ENCODE results near the gene RAB34.
A peak's percentile ranks its signal among the peaks of the same experiment; 100 is the strongest.
"Not testable (repeated sequence)": the region's sequence is repeated elsewhere in the genome, so short reads cannot be mapped to it uniquely, and the experiment has no call there.

The RAB34 gene

DNA sequence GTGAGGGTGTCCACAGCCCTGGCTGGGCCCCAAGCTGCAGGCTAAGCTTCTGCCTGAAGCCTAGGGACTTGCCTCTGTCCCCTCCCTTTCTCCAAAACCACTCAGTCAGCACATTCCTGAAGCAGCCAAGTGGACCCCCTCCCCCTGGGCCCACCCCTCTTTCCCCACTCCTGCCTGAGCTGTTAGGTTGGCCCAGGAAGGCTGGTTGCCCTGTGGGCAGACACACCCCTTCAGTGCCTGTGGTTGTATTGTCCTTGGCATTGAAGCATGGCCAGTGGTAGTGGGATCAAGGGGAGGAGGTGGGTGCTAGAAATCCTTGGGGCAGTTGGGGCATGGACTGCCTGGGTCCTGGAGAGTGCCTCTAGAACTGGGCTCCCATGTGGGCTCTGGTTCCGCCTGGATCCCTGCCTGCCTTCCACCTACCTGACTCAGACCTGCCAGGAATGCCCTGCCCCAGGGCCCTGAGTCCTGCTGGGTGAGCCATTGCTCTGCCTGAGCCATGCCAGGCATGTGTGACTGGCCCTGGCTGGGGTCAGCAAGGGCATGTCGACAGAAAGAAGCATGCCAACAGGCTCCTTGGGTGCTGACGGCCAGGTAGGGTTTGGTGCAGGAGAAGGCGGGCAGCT, 28.2 kb upstream of the RAB34 start:
- DNase-seq = no peak

DNA sequence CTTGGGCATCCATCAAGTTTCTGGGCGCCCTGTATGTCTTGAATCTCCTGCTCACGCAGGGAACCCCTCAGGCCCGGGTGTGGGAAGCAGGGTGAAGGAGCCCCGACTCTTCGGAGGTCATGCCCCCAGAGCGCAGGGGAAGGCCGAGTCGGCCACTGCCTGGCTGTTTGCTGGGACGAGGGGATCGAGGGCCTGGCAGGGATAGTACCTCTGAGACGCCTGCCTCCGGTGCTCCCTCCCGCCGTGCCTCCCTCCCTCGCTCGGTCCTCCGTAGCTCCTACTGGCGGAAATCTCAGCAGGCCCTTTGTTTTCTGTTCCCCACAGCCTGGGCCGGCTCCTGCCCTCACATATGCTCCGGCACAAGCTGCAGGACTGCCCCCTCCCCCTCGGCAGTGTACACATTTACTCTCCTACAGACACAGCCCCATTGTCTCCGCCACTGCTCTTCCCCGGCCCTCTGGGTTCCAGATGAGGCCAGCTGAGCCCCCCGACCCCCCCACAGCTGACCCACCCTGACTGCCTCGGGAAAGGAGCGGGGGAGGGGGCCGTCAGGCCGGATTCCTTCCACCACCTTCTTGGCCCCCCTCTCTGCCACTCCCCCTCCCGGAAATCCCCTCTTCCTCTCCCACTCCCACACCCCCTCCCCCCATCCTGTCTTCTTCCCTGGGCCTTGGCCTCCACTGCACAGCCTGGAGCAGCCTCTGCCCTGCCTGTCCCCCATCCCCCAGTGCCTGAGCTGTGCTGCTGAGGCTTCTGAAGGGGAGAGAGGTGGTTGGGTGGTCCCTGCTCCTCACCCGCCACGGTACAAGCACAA, 27.5 kb upstream of the RAB34 start:
- DNase-seq = peak; percentile 33

DNA sequence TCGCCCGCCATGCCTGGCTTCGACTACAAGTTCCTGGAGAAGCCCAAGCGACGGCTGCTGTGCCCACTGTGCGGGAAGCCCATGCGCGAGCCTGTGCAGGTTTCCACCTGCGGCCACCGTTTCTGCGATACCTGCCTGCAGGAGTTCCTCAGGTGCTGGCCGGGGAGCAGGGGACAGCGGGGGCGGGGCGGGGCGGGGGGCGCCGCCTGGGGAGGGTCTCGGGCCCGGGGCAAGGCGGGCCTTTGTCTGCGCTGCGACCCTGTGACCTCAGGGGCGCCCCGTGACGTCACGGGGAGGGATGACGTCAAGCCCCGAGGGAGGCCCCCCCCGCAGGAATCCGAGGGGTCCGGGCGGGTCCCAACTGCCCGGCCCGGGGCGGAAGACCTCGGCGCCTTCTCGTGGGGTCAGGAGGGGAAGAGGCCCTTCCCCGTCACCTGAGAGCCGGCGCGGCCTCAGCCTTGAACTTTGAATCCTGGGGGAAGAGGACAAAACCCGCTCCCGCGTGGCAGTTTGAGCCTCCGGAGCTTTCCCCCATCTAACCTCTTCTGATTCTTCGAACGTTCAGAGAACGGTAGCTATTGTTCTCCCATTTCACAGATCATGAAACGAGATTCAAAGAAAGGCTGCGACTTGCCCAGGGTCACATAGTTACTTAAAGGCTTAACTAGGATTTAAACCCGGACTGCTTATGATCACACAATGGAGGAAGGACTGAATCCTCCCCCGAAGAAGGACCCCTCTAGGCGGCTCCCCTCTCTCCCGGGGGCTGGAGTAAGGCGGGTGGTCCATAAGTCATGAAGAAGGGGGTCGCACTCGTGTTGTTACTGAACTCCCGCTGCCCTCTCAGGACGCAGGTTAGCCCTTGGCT, 26.7 kb upstream of the RAB34 start:
- DNase-seq = peak; percentile 72

DNA sequence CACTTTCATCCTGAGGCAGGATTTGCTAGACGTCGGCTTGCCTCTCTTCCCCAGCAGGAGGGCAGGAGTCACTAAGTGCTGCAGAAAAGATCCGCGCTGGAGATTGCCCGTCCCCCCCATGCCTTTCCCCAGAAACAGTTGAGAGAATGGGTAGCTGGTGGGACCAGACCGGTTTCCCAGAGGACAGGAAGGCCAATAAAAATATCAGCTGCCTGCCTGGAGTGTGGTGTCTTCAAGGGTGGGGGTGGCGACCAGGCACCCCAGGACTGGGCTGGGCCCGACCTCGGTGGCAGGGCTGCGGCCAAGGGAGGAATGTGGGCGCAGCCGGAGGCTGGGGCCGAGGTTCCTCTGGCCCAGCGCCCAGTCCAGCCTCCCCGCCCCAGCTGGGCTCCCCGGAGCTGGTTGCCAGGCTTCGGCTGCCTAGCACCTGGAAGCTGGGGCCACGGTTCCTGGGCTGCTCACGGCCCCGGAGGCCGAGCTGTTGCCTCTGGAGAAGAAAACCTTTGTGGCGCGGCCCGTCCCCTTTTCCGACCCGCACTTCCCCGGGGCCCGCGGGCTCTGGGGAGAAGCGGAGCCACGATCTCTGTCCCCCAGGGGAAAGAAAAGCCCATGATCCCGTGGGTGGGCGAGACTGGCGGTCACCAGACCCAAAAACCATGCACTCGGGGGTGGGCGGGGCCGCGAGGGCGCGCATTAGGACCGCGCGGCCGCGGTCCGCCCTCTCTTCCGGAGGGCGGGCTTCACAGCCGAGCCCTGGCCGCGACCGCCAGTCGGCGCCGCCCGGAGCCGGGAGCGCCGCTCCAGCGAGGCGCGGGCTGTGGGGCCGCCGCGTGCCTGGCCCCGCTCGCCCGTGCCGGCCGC, 25.8 kb upstream of the RAB34 start, which contains the start of gene TRAF4:
Gene TRAF4 (plus strand): TSS at position 769 of the 861 bp plus-strand sequence. CDS start 102 bp downstream, outside the sequence.
- peak; percentile 82 for DNase-seq

DNA sequence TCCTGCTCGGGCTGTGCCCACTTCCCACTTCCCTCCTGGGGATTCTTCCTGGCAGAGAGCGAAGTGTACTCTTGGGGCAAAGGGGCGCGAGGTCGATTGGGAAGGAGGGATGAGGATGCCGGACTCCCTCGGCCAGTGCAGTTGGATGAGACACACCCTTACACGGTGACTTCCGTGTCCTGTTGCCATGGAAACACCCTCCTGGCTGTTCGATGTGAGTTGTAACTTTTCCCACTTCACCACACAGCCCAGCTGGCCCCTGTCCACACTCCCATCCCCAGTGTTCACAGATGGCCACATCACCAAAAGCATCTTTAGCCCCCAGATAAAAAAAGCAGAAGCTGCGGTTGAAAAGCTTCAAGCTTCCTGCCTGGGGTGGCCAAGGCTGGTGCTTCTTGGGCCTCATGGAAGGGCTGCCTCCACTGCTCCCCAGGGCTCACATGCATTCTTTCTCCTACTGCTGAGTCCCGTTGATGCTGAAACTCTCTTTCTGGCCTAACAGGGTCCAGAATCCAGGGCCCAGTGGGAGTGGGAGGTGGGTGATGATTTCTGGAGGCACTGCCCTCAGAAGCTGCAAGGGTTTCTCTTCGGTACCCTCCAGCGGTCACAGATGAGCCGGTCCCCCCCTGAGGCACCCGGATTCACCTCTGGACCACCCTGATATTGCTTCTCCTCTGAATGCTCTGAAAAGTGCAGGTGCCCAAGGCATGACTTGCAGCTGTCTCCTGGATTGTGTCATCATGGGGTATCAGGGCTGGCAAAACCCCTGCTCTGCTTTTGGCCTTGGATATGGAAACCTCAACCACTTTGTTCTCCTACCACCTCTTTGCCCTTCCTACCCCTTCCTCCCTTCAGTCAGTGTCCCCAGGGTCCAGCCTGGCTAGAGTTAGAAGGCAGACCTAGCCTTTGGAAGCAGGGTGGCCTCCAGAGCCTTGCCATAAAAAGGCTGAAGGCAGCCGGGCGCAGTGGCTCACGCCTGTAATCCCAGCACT, 24.0 kb upstream of the RAB34 start:
- peak; percentile 64 for DNase-seq

DNA sequence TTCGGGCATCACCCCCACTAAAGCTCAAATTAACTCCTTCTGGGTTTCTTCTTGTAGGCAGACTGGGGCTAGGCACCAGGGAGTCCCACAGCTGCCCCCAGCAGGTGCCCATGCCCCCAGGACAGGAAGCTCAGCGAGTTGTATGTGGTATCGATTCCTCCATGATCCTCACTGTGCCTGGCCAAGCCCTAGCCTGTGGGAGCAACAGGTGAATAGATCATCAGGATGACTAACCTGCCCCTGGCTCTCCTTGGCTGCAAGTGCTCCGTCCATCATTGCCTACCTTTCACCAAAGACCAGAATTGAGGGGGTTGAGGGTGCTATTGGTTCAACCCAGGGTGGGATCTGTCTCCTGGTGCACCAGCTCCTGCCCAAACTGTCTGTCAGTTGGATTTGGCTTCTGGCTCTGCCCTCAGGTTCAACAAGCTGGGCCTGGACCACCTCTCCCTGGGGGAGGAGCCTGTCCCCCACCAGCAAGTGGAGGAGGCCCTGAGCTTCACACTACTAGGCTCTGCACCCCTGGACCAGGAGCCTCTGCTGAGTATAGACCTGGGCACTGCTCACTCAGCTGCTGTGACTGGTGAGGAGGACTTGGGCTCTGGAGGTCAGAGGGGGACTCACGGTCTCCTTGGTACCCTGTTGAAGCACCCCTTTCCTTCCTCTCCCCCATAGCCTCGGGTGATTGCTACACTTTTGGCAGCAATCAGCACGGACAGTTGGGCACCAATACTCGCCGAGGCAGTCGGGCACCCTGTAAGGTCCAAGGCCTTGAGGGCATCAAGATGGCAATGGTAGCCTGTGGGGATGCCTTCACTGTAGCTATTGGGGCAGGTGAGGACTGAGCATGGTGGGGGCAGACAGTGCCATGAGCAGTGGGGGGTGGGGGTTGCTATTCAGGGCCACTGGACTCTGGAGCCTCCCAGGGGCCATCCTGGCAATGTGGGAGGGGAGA, 23.0 kb upstream of the RAB34 start:
- no peak for DNase-seq

DNA sequence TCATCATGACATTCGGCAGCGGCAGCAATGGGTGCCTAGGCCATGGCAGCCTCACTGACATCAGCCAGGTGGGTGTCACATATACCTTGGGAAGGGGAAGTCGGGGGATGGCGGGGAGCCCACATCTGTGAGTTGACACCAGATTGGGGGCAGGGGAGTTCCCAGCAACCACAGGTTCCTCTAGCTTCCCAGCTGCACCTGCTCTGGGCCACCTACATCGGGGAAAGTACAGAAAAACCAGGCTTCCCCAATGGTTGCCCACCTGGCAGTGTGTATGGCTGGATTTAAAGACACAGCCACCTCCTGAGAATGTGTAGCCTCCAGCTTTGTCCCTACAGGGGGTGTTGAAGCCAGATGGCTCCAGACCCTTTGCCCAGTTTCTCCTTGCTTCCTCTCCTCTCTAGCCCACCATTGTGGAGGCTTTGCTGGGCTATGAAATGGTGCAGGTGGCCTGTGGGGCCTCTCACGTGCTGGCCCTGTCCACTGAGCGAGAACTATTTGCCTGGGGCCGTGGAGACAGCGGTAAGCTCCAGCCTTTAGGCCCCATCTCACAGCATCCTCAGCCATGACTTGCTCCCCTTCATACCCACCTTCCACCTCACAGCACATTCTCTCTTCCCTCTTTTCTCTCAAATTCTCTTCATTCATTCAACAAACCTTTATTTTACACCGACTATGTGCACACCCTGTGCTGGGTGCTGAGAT, 21.2 kb upstream of the RAB34 start:
- DNase-seq = peak; percentile 89

DNA sequence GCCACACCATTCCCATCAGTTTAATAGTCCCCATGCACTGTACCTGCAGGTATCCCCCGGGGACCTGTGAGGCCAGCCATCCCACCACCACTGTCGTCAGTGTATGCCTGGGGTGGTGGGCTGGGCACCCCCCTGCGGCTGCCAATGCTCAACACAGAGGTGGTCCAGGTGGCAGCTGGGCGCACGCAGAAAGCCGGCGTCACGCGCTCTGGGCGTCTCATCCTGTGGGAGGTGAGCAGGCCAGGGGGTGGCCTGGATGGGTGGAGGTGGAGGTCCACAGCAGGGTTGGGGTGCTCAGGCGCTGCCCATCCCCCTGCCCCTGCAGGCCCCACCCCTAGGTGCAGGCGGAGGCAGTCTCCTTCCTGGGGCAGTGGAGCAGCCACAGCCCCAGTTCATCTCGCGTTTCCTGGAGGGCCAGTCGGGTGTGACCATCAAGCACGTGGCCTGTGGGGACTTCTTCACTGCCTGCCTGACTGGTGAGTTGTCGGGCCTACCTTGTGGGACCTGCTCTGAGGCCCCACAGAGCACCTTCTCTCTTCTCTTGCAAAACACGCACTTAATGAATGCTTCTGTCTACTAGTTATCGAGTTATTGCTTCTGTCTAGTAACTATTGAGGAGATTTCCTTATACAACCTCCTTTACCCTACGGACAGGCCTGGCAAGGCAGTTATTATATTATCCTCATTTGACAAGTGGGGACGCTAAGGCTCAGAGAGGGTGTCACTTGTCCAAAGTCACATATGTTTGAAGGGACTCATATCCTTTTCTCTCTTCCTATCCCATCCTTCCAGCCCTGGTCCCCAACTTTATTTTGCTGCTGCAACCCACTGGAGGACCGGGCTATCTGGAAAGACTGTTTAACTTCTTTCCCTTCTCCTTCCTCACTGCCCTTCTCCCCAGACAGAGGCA, 20.4 kb upstream of the RAB34 start:
- peak; percentile 86 for DNase-seq

DNA sequence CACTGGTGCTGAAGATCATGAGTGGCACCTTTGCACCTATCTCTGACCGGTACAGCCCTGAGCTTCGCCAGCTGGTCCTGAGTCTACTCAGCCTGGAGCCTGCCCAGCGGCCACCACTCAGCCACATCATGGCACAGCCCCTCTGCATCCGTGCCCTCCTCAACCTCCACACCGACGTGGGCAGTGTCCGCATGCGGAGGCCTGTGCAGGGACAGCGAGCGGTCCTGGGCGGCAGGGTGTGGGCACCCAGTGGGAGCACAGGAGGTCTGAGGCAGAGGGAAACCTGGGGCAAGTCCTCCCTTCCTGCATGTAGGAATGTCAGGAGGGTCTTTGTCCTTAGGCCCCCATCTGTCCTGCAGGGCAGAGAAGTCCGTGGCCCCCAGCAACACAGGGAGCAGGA, 19.6 kb upstream of the RAB34 start:
- no peak for DNase-seq

DNA sequence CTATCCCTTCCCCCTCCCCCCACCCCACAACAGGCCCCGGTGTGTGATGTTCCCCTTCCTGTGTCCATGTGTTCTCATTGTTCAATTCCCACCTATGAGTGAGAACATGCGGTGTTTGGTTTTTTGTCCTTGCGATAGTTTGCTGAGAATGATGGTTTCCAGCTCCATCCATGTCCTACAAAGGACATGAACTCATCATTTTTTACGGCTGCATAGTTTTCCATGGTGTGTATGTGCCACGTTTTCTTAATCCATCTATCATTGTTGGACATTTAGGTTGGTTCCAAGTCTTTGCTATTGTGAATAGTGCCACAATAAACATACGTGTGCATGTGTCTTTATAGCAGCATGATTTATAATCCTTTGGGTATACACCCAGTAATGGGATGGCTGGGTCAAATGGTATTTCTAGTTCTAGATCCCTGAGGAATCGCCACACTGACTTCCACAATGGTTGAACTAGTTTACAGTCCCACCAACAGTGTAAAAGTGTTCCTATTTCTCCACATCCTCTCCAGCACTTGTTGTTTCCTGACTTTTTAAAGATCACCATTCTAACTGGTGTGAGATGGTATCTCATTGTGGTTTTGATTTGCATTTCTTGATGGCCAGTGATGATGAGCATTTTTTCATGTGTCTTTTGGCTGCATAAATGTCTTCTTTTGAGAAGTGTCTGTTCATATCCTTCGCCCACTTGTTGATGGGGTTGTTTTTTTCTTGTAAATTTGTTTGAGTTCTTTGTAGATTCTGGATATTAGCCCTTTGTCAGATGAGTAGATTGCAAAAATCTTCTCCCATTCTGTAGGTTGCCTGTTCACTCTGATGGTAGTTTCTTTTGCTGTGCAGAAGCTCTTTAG, 18.5 kb upstream of the RAB34 start:
- DNase-seq = not testable (repeated sequence)

DNA sequence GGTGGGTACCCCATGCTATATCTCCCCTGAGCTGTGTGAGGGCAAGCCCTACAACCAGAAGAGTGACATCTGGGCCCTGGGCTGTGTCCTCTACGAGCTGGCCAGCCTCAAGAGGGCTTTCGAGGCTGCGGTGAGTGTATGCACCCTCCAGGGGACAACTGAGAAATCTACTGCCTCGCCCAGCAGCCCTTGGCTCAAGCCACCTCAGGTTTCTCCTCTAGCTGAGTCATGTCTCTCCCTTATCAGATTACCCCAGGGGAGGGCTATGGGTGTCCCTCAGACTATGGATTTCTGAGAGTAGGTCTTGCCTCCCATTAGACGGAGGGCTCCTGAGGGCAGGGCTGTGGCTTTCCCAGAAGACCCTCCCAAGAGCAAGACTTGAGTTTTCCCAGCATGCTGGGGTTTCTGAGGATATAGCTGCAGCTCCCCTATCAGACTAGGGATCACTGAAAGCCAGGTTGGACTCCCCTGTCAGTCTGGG, 17.6 kb upstream of the RAB34 start:
- no peak for DNase-seq

DNA sequence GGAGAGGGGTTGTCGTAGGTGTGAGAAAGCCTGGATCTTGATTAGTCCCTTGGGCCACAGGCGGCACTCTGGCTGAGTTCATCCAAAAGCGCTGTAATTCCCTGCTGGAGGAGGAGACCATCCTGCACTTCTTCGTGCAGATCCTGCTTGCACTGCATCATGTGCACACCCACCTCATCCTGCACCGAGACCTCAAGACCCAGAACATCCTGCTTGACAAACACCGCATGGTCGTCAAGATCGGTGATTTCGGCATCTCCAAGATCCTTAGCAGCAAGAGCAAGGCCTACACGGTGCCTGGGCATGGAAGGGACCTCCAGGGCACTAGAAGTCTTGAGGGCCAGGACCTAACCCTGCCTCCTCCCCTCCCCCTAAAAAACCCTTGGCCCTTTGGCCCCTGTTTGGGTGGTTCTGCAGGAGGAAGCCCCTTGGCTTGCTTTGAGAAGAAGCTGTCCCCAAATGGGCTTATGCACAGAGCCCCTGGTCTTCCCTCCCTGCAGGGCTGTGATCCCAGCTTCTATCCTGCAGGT, 17.1 kb upstream of the RAB34 start:
- DNase-seq = no peak

DNA sequence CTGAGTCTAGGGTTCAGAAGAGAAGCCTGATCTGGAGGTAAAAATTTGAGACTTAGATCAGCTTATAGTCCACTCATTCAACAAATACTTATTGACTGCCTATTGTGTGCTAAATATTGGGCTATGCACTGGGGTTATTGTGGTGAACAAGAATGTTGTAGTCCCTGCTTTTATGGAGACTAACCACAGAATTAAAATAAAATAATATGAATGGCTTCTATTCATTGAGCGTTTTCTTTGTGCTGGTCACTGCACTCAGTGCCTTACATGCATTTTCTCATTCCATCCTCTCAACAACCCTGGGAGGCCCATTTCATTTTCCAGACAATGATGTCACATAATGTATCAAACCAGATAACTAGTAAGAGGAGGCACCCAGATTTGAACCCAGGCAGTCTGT, 15.7 kb upstream of the RAB34 start:
- DNase-seq = no peak

DNA sequence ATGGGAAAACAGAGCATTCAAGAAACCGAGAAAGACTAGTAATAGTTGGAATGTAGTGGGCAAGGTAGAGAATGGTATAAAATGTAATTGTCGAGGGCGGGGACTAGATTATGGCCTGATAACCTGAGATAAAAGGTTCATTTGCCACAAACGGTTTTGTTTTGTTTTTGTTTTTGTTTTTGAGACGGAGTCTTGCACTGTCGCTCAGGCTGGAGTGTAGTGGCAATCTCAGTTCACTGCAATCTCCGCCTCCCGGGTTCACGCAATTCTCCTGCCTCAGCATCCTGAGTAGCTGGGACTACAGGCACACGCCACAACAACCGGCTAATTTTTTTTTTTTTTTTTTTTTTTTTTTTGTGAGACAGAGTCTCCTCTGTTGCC, 12.3 kb upstream of the RAB34 start:
- no peak for DNase-seq

DNA sequence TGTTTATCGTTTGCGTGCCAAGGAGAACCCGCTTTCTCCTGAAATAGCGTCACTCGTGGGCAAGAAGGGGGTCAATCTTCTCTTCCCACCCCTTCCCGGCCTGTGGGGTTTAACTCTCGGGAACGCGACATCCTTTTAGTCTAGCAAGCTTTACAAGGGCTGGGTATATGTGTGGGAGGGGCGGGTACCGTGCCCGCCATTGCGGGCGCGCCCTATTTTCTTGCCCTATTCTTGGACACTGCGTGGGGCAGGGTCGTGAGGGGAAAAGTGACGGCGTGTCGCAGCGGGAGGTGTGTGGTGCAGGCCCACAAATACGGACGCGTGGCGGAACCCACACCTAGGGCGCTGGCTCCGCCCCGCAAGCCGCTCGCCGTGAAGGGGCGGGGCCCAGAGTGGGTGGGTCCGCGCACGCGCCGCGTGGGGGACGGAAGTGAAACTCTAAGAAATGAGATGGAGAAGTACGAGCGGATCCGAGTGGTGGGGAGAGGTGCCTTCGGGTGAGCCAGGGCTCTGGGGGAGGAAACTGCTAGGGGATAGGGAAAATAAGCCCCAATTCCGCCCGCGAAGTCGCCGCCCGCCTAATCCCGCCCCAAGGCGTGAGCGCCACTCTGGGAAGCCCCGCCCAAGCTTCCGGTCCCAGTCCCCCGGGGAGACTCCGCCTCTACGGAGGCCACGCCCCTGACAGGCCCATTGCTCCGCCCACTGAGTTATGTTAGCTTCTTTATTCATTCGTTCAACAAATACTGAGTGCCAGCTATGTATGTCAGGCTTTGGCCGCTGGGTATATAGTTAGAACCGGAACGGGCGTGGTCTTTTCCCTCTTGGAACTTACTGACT, 10.9 kb upstream of the RAB34 start, which contains the start of gene NEK8:
Gene NEK8 (plus strand): TSS at position 425 of the 837 bp plus-strand sequence. CDS start 26 bp downstream, at position 451.
- DNase-seq = peak; percentile 95
